Measurements from ENCODE around the gene SNX6. TPM values are rescaled to one million over a fixed set of nuclear protein-coding genes. Genes with fewer than 3 reads are reported as not detected.

Gene SNX6
- total and polyA plus RNA-seq, 9 donors: 44.3 to 80.3 (median 64.5) TPM

Small RNAs within 50 kb of the gene (small RNA-seq; reads per million reads assigned to genes)
- gene RNU1-27P: not detected
- not detected for gene RNU1-28P
- gene RNU6-1261P: not detected

Other genes with a start within 250 kb of the SNX6 start
- 10 to 100 TPM; 18.9 to 35.5 (median 24.1) TPM for gene SPTSSA, start 167.9 kb downstream of the SNX6 start, total RNA-seq
- gene SPTSSA, start 167.9 kb downstream of the SNX6 start, polyA plus RNA-seq: 10 to 100 TPM; 19.8 to 36.1 TPM
- 10 to 100 TPM; 41.1 to 53.8 (median 47.0) TPM for gene EAPP, start 90.4 kb downstream of the SNX6 start, total RNA-seq
- 10 to 100 TPM; 67.6 to 67.8 TPM for gene EAPP, start 90.4 kb downstream of the SNX6 start, polyA plus RNA-seq
- 10 to 100 TPM; 48.3 to 85.7 (median 70.7) TPM for gene CFL2, start 84.4 kb upstream of the SNX6 start, total RNA-seq
- gene CFL2, start 84.4 kb upstream of the SNX6 start, polyA plus RNA-seq: 100 to 1,000 TPM in 1 of 2 donors, 10 to 100 TPM in 1; 43.0 to 194 TPM
- gene BAZ1A, start 245.2 kb upstream of the SNX6 start, total RNA-seq: 10 to 100 TPM; 12.5 to 30.1 (median 17.9) TPM
- gene BAZ1A, start 245.2 kb upstream of the SNX6 start, polyA plus RNA-seq: 10 to 100 TPM; 10.4 to 14.2 TPM

All from ovary (tissue), 9 donors.